Measurements from ENCODE around the gene AKAP8. TPM values are rescaled to one million over a fixed set of nuclear protein-coding genes. Genes with fewer than 3 reads are reported as not detected.

The AKAP8 gene
- total and polyA plus RNA-seq, 9 donors = 13.6 to 53.3 (median 34.2) TPM

- intact Hi-C loops (cut with DNase I) = loop anchor here in 2 of 4 donors (5.0 to 10.0 kb wide), 3 partner anchors 60 to 180 kb away; no protein-coding TSS in a partner anchor
- TF ChIP-seq CTCF (IDR thresholded peaks at IDR 0.05) (no peak), EP300 (IDR thresholded peaks at IDR 0.05) (no peak), POLR2A (IDR thresholded peaks at IDR 0.05) (no peak)
- peak in 1 of 5 donors; percentile 56 for DNase-seq
- H3K36me3 ChIP-seq = no peaks in the 10 kb centered on the region
- H3K9me3 ChIP-seq = no peaks in the 10 kb centered on the region
- H3K27ac ChIP-seq = no peak overlapping the region
- peaks cover 22% of the 10 kb centered on the region for H3K4me1 ChIP-seq (ENCODE audit: insufficient read depth)
- no peaks in the 10 kb centered on the region for H3K27me3 ChIP-seq
- WGBS, 3 donors = 50 to 67% (median 57%) methylated on average over 23 to 24 of the region's 24 CpGs
- H3K4me3 ChIP-seq = no peak overlapping the region
These were observed 4.7 kb downstream of the AKAP8 start for GRCh38 chr19:15374796-15375440.

- Histone ChIP-seq H3K27me3 (no peaks in the 10 kb centered on the region), H3K9me3 (no peaks in the 10 kb centered on the region), H3K27ac (no peak overlapping the region), H3K36me3 (no peaks in the 10 kb centered on the region), H3K4me1 (ENCODE audit: insufficient read depth) (peaks cover 22% of the 10 kb centered on the region), H3K4me3 (no peak overlapping the region)
- TF ChIP-seq POLR2A (IDR thresholded peaks at IDR 0.05) (no peak), EP300 (IDR thresholded peaks at IDR 0.05) (no peak), CTCF (IDR thresholded peaks at IDR 0.05) (no peak)
- no peak for DNase-seq
- WGBS, 3 donors = 57 to 62% (median 60%) methylated on average over 21 of the region's 21 CpGs
- intact Hi-C loops (cut with DNase I) = loop anchor here in 2 of 4 donors (5.0 to 10.0 kb wide), 3 partner anchors 61 to 181 kb away; no protein-coding TSS in a partner anchor
These were observed 5.4 kb downstream of the AKAP8 start for GRCh38 chr19:15374105-15374651.

- Histone ChIP-seq H3K36me3 (no peaks in the 10 kb centered on the region), H3K27ac (no peak overlapping the region), H3K9me3 (no peaks in the 10 kb centered on the region), H3K4me1 (ENCODE audit: insufficient read depth) (peaks cover 22% of the 10 kb centered on the region), H3K27me3 (no peaks in the 10 kb centered on the region), H3K4me3 (no peak overlapping the region)
- WGBS, 3 donors = 85 to 87% (median 85%) methylated on average over 22 of the region's 22 CpGs
- DNase-seq = no peak
- intact Hi-C loops (cut with DNase I) = loop anchor here in 2 of 4 donors (5.0 to 10.0 kb wide), 3 partner anchors 61 to 181 kb away; no protein-coding TSS in a partner anchor
- TF ChIP-seq EP300 (IDR thresholded peaks at IDR 0.05) (no peak), CTCF (IDR thresholded peaks at IDR 0.05) (no peak), POLR2A (IDR thresholded peaks at IDR 0.05) (no peak)
These were observed 5.9 kb downstream of the AKAP8 start for GRCh38 chr19:15373644-15374043.

GRCh38 chr19:15372891-15373301, 6.7 kb downstream of the AKAP8 start:
- H3K4me1 ChIP-seq (ENCODE audit: insufficient read depth) = peaks cover 20% of the 10 kb centered on the region
- H3K9me3 ChIP-seq = no peaks in the 10 kb centered on the region
- TF ChIP-seq CTCF (IDR thresholded peaks at IDR 0.05) = no peak
- TF ChIP-seq EP300 (IDR thresholded peaks at IDR 0.05) = no peak
- TF ChIP-seq POLR2A (IDR thresholded peaks at IDR 0.05) = no peak
- H3K27me3 ChIP-seq = no peaks in the 10 kb centered on the region
- intact Hi-C loops (cut with DNase I) = loop anchor here in 2 of 4 donors (5.0 to 10.0 kb wide), 3 partner anchors 62 to 182 kb away; no protein-coding TSS in a partner anchor
- WGBS, 3 donors = 89 to 91% (median 91%) methylated on average over 30 of the region's 30 CpGs
- no peak overlapping the region for H3K4me3 ChIP-seq
- no peak overlapping the region for H3K27ac ChIP-seq
- no peaks in the 10 kb centered on the region for H3K36me3 ChIP-seq
- DNase-seq = no peak

Measured in ovary (tissue), 9 donors.